OCI-LY3 (cell line): Measurements from ENCODE around the gene TLR3.

Source experiments
- CTCF ChIP-seq: fragments of 200-600, 300-600 bp; sonication (generic); IDR thresholded peaks from 2 replicates; pipeline ENCODE4 v1.5.1; 2014; ENCODE audit warnings: antibody characterized with exemption, low read length, low read depth
- EZH2phosphoT487 ChIP-seq: fragments of 200-600 bp; shearing (Covaris generic); IDR thresholded peaks from 2 replicates; pipeline ENCODE4 v1.6.1; 2018; ENCODE audit warnings: antibody characterized with exemption, mixed run types, low read depth

GRCh38 chr4:186104114-186104889 lies 35.3 kb downstream of the TLR3 start, which contains the start of gene FAM149A:
- TF ChIP-seq CTCF (no peak), EZH2phosphoT487 (no peak)
